NCI-H2107 (cell line): Measurements from ENCODE around the gene DLG5.
"Not testable (repeated sequence)": the region's sequence is repeated elsewhere in the genome, so short reads cannot be mapped to it uniquely, and the experiment has no call there.

Experiments used
- DNase-seq: peaks from one replicate; lab custom pipeline; 2025; lab: John Stamatoyannopoulos, UW

The DLG5 gene

DNA sequence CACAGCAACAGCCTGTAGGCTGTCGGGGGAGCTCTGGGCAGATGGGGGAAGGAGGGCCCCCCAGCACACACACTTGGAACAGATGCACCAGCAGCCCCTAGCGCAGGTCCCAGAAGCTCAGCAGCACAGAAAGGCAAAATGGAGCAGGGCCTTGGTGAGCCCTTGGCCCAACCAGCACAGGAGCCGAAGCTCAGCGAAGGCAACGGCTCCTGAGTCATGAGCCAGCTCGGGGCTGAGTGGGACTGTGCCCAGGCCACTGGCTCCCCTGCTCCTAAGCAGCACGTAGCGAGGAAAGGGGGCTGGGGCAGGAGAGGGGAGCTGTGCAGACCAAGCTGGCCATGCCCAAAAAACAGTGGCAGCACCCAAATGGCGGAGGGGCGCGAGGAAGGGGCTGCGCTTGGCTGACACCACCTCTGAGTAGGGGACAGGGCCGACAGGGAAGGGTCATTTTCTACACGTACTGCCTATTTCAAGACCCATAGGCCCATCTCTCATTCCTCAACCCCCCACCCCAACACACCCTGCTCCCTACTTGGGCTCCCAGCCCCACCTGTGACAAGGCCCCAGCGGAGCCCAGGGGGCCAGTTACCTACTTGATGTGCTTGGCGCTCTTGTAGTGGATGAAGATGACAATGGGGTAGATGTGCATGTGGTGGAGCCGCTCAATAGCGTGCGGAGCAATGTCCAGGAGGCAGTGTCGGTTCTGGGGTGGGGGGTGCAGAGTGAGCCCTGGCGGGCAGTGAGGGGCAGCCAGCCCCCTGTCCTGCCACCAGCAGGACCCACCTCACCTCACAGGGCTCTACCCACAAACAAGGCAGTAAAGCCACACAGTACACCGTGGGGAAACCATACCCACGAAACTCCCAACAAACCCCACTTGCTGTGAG is 132.1 kb downstream of the DLG5 start:
- no peak for DNase-seq

DNA sequence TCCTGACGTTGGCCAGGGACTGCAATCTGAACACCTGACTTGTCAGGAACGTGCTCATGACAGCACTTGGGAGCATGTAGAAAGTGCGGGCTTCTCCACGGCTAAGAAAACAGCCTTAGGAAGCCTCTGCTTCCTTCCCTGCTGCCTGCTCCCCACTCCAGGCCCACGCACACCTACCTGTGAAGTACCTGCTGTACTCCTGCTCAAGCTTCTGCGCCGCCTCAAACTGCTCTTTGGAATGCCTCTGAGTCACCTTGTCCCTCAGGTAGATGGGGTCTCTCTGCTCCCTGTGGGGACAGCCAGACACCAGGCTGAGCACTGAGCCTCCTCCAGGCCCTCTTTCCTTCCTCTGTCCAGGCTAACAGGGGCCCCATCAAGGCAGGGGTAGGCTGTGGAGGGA is 132.7 kb downstream of the DLG5 start:
- no peak for DNase-seq

DNA sequence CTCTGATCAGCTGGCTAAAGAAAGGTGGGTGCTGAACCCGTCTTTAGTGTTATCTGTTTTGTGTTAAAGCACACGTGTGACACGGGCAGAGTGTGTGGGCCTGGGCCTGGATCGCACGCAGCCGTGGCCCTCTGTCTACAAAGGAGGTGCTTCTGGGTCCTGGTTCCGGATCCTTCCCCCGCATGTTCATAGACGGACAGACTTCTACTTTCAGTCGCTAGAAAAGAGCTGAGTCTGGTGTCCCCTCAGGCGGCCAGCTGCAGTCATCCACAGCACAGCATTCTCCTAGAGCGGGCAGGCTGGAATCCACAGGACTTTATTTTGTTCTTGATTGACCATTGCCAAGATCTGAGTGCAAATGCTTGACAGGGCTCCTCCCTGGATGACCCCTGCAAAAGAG is 134.4 kb downstream of the DLG5 start:
- no peak for DNase-seq

DNA sequence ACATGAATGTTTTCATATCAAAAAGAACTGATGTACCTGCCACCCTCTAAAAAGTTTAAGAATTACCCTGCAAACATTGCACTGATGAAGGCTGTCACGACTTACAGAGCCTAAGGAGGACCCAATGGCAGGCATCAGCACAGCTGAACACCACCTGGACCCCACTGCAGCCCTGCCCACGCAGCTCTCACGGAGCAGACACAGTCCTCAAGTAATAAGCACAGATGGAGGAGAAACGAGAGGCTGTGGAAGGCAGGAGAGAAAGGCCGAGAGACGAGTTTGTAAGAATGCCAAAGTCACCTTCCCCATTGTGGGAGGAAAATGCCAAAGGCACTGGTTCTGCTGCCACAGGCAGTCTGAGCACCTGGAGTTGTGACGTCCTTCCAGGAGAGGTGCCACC is 135.0 kb downstream of the DLG5 start:
- DNase-seq: no peak

DNA sequence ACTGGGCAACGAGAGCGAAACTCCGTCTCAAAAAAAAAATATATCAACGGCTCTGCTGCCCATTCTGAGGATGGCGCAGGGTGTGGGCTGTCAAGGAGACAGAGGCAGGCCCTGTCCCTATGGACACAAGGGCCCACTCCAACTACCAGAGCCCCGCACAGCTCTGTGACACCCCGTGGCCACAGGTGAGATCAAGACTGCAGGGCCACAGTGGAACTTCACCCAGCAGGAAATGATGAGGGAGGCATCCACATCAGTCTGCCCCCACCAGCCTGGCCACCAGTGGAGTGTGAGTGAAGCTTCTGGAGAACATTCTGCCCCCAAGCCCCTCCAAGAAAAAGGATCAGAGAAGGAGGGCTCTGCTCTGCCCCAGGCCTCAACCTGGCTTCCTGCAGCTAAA is 136.7 kb downstream of the DLG5 start:
- no peak for DNase-seq

DNA sequence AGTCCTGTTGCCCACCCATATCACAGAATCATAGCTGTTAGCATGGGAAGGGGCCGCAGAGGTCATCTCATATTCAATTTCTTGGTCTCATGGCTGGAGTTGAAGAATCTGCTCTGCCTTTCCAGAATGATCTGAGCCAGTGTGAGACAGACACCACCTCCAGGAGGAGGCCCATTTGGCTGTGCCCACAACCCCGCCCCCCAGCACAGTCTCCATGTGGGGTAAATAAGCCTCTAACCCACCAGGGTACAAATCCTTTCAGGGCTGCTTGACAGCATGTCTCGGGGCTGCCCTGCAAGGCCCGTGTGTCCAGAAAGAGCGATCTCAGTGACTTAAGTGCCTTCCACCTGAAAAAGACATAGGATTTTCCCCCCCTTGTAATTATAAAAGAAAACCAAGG is 137.5 kb downstream of the DLG5 start:
- DNase-seq: no peak

DNA sequence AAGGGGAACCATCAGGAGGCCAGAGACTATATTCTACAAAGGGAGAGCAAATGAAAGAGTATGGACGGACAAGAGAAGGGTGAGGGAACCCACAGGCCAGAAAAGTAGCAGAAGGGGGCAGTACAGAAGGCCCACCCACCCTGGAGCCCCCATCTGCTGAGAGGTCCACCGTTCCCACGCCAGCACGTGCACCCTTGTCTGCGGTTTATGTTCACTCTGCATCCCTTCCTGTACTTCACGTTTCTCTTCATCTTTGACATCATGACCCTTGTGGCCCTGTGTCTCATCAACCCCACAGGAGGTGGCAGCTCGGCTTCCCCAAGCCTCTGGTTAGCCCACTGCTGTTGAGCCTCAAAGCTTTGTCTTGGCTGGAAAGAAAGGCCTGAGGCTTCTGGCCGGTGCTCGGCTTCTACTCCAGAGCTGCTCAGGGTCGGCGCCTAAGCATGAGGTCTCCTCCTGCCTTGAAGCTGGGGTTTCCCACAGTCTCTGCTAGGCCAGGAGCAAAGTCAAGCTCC is 138.0 kb downstream of the DLG5 start:
- no peak for DNase-seq

DNA sequence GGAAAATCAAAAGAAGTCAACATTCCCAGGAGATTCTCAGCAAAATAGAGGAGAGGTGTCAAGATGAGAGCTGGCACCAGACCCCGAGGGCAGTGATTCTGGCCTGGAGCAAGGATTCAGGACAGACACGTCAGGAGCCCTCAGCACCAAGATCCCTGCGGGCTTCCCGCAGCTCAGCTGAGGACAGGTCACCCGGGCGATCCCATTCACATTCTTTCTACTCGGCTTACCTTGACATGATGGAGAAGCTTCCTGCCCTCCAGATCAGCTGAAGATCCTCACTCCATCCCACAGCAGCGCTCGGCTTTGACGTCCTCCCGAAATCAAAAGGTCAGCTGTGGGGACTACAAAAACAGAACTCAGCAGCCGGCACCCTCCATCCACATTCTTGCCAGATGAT is 139.1 kb downstream of the DLG5 start:
- DNase-seq: no peak

DNA sequence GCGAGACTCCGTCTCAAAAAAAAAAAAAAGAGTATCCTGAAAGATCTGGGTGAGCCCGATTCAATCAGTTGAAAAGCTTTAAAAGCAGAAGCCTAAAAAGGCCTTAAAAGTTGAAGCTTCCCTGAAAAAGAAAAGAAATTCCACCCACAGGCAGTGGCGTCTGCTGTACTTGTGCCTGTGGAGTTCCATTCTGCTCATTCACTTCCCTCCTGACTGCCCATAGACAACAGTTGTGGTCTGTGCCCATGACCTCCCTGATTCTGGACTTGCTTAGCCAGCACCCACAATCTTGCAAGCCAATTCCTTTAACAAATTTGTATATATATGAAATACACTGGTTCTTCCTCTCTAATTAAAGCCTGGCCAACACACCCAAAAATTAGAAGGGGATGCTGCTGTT is 141.7 kb downstream of the DLG5 start:
- DNase-seq: no peak

DNA sequence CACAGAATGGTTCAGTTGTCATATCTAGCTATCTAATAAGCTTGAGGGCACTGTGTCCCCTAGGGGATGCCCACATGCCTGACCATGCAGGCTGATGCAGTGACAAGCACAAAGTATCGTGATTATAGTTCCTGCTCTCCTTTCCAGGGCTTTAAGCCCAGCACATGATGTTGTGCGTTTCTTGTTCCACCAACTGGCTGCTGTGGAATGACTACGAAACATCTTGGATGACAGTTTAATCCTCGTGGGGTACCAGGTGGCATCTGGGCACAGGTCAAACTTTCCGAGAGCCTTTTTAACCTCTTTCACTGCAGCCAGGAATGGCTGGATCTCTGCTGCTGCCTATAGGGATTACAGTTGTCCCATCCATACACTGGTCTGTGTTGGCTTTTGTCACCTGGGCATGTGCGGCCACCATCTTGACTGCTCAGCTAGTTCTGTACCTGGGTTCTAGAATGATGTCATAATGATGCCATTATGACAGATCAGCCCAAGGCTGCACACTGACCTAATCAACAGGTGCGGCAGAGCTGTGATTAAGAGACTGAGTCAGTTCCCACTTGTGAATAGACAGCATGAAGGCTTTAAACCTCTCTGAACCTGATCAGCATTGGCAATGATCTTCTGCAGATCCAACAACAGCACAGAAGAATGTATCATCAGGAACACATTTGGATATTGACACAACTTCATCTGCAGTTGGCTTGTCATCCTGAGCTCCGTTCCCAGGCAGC is 144.1 kb downstream of the DLG5 start:
- DNase-seq: no peak

DNA sequence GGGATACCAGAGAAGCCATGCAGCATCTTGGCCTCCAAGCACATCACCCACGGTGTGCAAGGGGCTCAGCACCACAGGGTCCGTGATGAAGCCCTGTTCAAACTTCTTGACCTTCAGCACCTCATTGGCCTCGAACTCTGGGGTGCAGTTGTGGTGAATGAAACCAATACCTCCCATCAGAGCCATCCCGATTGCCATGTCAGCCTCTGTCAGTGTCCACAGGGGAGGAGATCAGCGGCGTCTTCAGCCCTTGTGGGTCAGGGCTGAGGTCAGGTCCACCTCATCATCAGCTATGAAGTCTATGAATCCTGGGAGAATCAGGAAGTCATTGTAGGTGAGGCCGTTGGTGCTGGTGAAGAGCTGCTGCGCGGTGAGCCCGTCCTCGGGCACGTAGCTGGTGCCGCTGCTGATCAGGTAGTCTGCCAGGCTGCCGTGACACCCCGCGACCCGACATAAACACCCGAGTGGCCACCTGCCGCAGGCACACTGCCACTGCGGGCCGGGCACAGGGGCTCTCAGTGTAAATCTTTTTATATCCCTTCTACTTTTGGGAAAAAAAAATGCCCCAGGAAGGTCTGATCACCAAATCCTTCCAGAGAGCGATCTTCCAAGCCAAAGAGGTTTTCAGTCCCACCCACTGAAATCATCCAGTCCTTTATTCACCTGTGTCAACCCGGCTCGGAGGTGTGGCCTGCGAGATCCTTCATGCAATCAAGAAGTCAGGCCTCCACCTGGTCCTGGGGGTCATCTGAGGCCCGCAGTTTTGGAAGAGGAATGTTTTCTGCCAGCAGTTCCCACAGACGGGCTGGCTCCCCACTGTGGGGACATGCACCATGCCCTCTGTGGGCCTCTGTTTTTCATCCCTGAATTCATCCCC is 144.9 kb downstream of the DLG5 start:
- DNase-seq: no peak

DNA sequence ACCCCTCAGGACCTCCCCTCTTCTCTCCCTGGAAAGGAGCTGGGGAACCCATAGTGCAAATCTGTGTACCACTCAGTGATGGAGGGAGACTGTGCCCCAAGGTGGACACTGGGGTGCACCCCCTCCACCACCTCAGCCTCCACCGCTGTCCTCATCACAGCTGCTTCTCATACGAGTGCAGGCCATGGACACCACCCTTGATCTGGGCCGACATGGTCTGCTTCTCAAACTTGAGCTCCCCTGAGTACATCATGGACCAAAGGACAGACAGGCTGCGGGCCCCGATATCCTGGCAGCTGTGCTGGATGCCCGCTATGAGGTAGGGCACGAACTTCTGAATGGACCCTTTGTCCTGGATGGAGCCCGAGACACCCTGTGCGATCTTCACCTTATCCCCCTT is 146.4 kb downstream of the DLG5 start:
- no peak for DNase-seq

DNA sequence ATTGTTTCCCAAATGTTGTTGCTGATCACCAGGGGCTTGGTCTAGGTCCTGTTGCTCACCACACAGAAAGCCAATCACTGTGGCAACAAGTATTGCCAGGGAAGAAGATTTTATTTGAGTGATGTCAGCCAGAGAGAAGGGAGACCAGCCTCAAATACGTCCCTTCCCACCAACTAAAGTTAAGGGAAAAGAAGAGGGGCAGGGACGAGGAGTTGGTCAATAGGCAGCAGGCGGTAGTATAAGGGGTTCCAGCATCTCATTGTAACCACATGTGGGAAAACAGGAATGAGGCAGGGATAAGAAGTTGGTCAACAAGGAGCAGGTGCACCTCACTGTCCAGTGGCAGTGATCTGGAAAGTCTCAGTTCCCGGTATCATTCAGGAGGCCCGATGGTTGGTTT is 150.1 kb downstream of the DLG5 start:
- no peak for DNase-seq

DNA sequence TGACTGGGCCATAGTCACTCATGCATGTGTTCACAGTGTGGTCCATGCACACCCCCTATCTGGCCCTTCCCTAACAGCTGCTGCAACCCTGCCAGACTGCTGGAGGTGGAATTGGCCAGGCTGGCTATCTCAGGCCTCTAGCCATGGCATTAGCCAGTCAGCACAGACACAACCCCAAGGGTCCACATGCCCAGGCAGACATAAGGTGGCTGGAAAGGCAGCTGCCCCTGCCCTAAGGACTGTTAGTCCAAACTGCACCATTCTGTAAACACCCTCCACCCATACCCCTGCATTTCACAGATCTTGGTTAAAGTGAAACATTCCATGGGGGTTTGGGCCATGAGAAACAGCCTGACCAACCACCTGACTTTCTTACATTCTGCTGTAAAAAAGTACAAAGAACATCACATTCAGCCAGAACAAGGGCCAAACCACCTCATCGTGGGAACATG is 151.6 kb downstream of the DLG5 start:
- no peak for DNase-seq

DNA sequence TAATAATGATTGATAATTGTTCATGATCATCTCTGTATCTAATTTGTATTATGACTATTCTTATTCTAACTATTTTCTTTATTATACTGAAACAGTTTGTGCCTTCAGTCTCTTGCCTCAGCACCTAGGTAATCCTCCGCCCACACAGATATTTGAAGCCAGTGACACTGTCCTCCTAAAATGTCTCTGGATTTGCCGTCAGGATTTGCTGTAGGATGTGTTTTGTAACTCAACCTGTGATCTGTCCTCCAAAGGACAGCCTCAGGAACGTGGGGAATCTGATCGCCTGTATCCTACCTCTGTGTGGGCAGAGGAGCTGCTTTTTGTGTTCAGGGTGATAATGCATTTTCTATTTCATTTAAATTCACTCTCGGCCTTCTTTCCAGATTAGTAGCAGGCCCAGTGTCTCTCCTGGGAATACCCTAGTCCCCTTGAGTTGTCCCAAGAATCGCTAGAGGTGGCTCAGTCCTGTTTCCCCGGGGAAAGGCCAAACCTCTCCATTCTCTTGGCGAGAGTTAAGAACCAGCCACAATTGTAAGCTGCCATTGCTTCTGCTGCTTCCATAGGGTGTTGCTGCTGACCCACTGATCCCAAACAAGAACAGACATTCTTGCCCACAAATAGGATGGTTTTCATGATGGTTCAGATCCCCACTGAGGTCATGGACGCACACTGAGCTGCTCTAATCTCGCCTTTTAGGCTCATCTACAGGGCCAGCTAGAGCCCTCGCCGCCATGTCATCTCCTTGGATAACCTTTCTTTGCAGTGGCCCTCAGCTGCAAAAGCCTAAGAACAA is 152.7 kb downstream of the DLG5 start:
- DNase-seq: no peak

DNA sequence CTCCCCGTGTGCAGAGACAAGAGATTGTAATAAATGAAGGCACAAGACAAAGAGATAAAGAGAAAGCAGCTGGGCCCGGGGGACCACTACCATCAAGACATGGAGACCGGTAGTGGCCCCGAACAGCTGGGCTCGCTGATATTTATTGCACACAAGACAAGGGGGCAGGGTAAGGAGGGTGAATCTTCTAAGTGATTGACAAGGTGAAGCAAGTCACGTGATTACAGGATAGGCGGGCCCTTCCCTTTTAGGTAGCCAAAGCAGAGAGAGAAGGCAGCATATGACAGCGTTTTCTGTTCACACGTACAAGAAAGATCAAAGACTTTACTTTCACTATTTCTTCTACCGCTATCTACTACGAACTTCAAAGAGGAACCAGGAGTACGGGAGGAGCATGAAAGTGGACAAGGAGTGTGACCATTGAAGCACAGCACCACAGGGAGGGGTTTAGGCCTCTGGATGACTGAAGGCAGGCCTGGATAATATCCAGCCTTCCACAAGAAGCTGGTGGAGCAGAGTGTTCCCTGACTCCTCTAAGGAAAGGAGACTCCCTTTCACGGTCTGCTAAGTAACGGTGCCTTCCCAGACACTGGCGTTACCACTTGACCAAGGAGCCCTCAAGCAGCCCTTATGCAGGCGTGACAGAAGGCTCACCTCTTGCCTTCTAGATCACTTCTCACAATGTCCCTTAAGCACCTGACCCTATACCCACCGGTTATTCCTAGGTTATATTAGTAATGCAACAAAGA is 153.5 kb downstream of the DLG5 start:
- DNase-seq: not testable (repeated sequence)

DNA sequence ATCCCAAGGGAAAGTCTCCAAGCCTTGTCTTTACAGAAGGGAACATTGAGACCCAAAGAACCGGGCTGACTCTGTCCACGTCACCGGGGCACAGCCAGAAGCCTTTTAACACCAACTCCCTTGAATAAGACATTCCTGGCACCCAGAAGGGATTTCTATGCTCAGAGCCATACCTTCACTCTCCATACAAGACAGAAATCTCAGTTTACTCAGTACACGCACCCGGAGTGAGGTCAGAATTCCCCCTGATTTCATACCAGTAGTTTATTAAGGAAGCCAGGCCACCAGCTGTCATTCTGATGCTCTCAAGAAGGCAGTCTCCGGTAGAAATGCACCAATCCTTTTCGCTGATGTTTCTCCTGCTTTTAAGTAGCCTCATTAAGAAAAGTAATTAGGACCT is 154.7 kb downstream of the DLG5 start:
- DNase-seq: no peak

DNA sequence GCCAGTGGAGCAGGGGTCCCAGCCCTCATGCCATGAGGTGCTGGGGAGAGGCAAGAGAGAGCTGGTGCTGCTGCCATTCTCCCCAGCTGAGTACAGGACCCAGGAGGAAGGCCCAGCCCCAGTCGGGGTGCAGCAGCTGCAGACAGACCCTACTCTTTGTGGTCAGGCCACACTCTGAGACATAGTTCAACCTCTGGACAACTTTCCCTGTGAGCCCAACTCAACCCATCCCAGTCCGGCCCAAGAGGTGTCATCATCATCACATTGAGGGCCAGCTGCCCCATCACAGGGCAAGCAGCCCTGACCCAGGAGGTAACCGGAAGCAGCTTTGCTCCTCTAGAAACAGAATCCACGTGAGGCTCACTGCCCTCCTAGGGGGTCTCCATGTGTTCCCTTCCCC is 155.1 kb downstream of the DLG5 start:
- DNase-seq: no peak

DNA sequence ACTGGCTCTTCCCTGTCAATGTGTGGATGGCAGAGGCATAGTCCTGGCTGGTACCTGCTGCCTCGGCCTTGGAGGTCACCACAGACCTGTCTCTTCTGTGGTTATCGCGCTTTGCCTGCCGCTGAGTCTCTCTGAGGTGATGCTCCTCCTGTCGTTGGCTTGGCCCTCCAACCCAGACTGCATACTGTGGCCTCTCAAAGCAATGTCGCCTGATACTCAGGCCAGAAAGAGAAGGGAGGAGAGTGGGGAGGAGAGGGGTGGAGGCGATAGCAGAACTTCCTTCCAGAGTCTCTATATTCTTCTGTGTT is 155.7 kb downstream of the DLG5 start:
- DNase-seq: no peak

DNA sequence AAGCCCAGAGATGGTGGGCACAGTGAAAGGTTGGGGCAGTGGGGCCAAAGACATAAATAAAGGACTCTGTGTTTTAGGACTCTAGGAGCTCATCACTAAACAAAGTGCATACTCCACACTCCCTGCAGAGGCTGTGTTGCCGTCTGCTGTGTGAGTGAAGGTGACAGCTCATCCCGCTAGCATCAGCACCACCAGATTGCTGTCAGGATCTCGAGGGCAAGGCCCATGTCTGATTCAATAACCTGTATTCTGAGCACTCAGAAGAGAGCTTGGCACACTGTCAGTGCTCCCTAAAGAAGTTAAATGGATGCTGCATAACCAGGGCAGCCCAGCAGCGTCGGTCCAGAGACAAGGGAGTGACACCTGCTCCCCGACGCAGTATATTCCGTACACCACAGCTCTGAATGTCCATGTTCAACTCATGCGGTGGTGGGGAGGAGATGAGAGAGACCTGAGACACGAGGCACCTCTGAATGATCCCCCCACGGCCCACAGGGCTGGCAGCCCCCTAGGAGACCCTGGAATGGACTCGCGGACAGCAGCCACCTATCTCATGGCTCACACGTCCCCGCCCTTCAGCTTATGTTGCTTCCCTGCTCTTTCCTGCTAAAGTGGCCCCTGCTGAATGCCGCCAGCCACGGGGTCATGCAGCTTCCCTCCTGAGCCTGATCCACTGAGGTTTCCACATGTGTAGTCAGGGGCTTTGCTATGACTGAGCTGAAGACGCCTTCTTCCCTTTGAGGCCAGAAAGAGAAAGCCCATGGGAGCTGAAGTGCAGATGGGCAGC is 156.3 kb downstream of the DLG5 start:
- DNase-seq: no peak
